ENCODE data around the gene SEMG1. TPM values are rescaled to one million over a fixed set of nuclear protein-coding genes. Genes with fewer than 3 reads are reported as not detected.

Gene SEMG1
- total RNA-seq, 1 donor from 2014 or later = not detected

- H3K4me1 Mint-ChIP-seq = no peaks in the 10 kb centered on the region
- H3K9me3 Mint-ChIP-seq = peaks cover 17% of the 10 kb centered on the region
- no peak for DNase-seq (ENCODE audit: low spot score in 2 of 2, unreplicated experiment in 2 of 2)
- no peak overlapping the region for H3K4me3 Mint-ChIP-seq
- TF ChIP-seq CTCF (IDR thresholded peaks at IDR 0.05; ENCODE audit: unreplicated experiment) = no peak
- no peaks in the 10 kb centered on the region for H3K36me3 Mint-ChIP-seq
- peaks cover 61% of the 10 kb centered on the region for H3K27me3 Mint-ChIP-seq (ENCODE audit: low read depth)
- H3K27ac Mint-ChIP-seq = no peak overlapping the region
Observed at GRCh38 chr20:45238139-45238538, 31.3 kb downstream of the SEMG1 start.

- Mint-ChIP-seq H3K4me3 (no peak overlapping the region), H3K36me3 (no peaks in the 10 kb centered on the region), H3K4me1 (no peaks in the 10 kb centered on the region), H3K27me3 (ENCODE audit: low read depth) (peaks cover 92% of the 10 kb centered on the region), H3K27ac (no peak overlapping the region), H3K9me3 (no peaks in the 10 kb centered on the region)
- no peak for DNase-seq (ENCODE audit: low spot score in 2 of 2, unreplicated experiment in 2 of 2)
- TF ChIP-seq CTCF (IDR thresholded peaks at IDR 0.05; ENCODE audit: unreplicated experiment) = no peak
Observed at GRCh38 chr20:45246109-45246508, 39.3 kb downstream of the SEMG1 start.

GRCh38 chr20:45247865-45248264 lies 41.0 kb downstream of the SEMG1 start:
- Mint-ChIP-seq H3K9me3 (no peaks in the 10 kb centered on the region), H3K4me3 (no peak overlapping the region), H3K36me3 (no peaks in the 10 kb centered on the region), H3K4me1 (no peaks in the 10 kb centered on the region), H3K27me3 (ENCODE audit: low read depth) (peaks cover 89% of the 10 kb centered on the region), H3K27ac (no peak overlapping the region)
- no peak for DNase-seq (ENCODE audit: low spot score in 2 of 2, unreplicated experiment in 2 of 2)
- TF ChIP-seq CTCF (IDR thresholded peaks at IDR 0.05; ENCODE audit: unreplicated experiment) = no peak

GRCh38 chr20:45248609-45249008 lies 41.8 kb downstream of the SEMG1 start:
- peaks cover 87% of the 10 kb centered on the region for H3K27me3 Mint-ChIP-seq (ENCODE audit: low read depth)
- H3K4me1 Mint-ChIP-seq = no peaks in the 10 kb centered on the region
- no peak for DNase-seq (ENCODE audit: low spot score in 2 of 2, unreplicated experiment in 2 of 2)
- H3K9me3 Mint-ChIP-seq = no peaks in the 10 kb centered on the region
- H3K36me3 Mint-ChIP-seq = no peaks in the 10 kb centered on the region
- TF ChIP-seq CTCF (IDR thresholded peaks at IDR 0.05; ENCODE audit: unreplicated experiment) = no peak
- H3K27ac Mint-ChIP-seq = no peak overlapping the region
- H3K4me3 Mint-ChIP-seq = no peak overlapping the region

- H3K36me3 Mint-ChIP-seq = no peaks in the 10 kb centered on the region
- H3K27ac Mint-ChIP-seq = no peak overlapping the region
- H3K27me3 Mint-ChIP-seq (ENCODE audit: low read depth) = peaks cover 64% of the 10 kb centered on the region
- no peaks in the 10 kb centered on the region for H3K4me1 Mint-ChIP-seq
- no peak for DNase-seq (ENCODE audit: low spot score in 2 of 2, unreplicated experiment in 2 of 2)
- H3K4me3 Mint-ChIP-seq = no peak overlapping the region
- no peak for TF ChIP-seq CTCF (IDR thresholded peaks at IDR 0.05; ENCODE audit: unreplicated experiment)
- no peaks in the 10 kb centered on the region for H3K9me3 Mint-ChIP-seq
Observed at GRCh38 chr20:45251884-45252560, 45.2 kb downstream of the SEMG1 start.
